Left renal pelvis (tissue), 4 donors: ENCODE results near the gene DYNC2I2. TPM values are rescaled to one million over a fixed set of nuclear protein-coding genes. Genes with fewer than 3 reads are reported as not detected.

ENCODE experiments used
- polyA plus RNA-seq, 4 donors: library from polyadenylated mRNA; unstranded; fragments of 120-200 nt; gene quantifications; one replicate each; pipeline ENCODE4 v1.2.1, GENCODE V29; 2013; ENCODE audit not compliant: insufficient read length in 4 of 4

DYNC2I2 gene
- polyA plus RNA-seq, 4 donors: 36.2 to 84.6 (median 56.2) TPM

Other genes starting within 250 kb of the DYNC2I2 start
- 100 to 1,000 TPM in 1 of 4 donors, 10 to 100 TPM in 3; 37.7 to 103 (median 50.1) TPM for gene CERCAM, start 236.0 kb downstream of the DYNC2I2 start, polyA plus RNA-seq
- 10 to 100 TPM; 29.8 to 51.4 (median 45.3) TPM for gene ODF2, start 200.8 kb downstream of the DYNC2I2 start, polyA plus RNA-seq
- 10 to 100 TPM; 20.0 to 30.7 (median 30.3) TPM for gene GLE1, start 152.1 kb downstream of the DYNC2I2 start, polyA plus RNA-seq
- 100 to 1,000 TPM; 299 to 423 (median 338) TPM for gene SPTAN1, start 104.3 kb downstream of the DYNC2I2 start, polyA plus RNA-seq
- gene SET, start 32.4 kb upstream of the DYNC2I2 start, polyA plus RNA-seq: 100 to 1,000 TPM; 466 to 785 (median 628) TPM
- 10 to 100 TPM in 1 of 4 donors, 1 to 10 TPM in 3; 5.9 to 14.8 (median 9.2) TPM for gene PKN3, start 45.7 kb upstream of the DYNC2I2 start, polyA plus RNA-seq
- gene ZDHHC12, start 67.3 kb upstream of the DYNC2I2 start, polyA plus RNA-seq: 10 to 100 TPM in 3 of 4 donors, 1 to 10 TPM in 1; 5.6 to 23.0 (median 17.0) TPM
- gene ZER1, start 115.1 kb upstream of the DYNC2I2 start, polyA plus RNA-seq: 10 to 100 TPM; 28.6 to 39.9 (median 31.3) TPM
- 10 to 100 TPM; 32.6 to 40.0 (median 35.8) TPM for gene TBC1D13, start 130.4 kb upstream of the DYNC2I2 start, polyA plus RNA-seq
- 10 to 100 TPM in 1 of 4 donors, 1 to 10 TPM in 3; 4.5 to 16.8 (median 7.3) TPM for gene ENDOG, start 161.7 kb upstream of the DYNC2I2 start, polyA plus RNA-seq
- 10 to 100 TPM; 27.3 to 50.2 (median 38.5) TPM for gene SPOUT1, start 172.9 kb upstream of the DYNC2I2 start, polyA plus RNA-seq
- gene KYAT1, start 225.1 kb upstream of the DYNC2I2 start, polyA plus RNA-seq: 10 to 100 TPM in 3 of 4 donors, 1 to 10 TPM in 1; 5.3 to 31.2 (median 19.8) TPM
- 10 to 100 TPM; 24.1 to 30.7 (median 27.3) TPM for gene LRRC8A, start 225.3 kb upstream of the DYNC2I2 start, polyA plus RNA-seq